ENCODE results near the gene TWSG1. TPM values are rescaled to one million over a fixed set of nuclear protein-coding genes. Genes with fewer than 3 reads are reported as not detected.

Gene TWSG1
- total RNA-seq (2022; extraction: Qiagen RNA extraction; ENCODE audit: low read depth) = 13.3 to 18.1 TPM (median 16.7 TPM) in 5 replicates

DNA sequence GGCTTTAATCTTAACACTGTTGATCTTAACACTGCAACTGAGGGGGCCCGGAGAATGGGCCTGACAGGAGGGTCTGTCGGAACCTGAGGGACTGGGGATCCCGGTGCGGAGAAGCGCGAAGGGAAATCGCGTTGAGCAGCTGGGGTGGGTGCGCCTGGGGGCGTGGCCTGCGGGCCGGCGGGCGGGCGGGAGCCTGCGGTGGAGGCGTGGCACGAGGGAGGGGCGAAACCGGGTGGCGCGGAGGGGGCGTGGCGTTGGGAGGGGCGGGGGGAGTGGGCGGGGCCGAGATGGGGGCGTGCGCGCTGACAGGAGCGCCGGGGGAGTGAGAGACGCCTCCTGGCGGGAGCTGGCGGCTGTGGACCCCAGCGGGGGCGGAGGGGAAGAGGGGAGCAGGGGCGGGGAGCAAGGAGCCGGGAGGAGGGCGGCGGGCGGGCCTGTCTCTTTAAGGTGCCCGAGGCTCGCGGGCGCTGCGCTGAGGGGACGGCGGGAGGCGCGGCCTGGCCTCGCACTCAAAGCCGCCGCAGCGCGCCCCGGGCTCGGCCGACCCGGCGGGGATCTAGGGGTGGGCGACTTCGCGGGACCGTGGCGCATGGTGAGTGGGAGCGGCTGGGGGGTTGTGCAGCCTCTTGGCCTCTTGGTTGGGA lies at the start of gene TWSG1:
TSS of gene TWSG1 (plus strand) at position 445 of the 644 bp plus-strand sequence. CDS start 2,457 bp downstream, outside the sequence.

Other genes with a start within 250 kb of the TWSG1 start
- gene NDUFV2, start 232.1 kb upstream of the TWSG1 start, total RNA-seq (2022; extraction: Qiagen RNA extraction; ENCODE audit: low read depth) = 117 to 126 TPM (median 124 TPM) in 5 replicates
- 3.1 to 4.9 TPM (median 3.9 TPM) in 5 replicates for gene ANKRD12, start 198.0 kb upstream of the TWSG1 start, total RNA-seq (2022; extraction: Qiagen RNA extraction; ENCODE audit: low read depth)
- gene RALBP1, start 140.7 kb downstream of the TWSG1 start, total RNA-seq (2022; extraction: Qiagen RNA extraction; ENCODE audit: low read depth) = 25.3 to 29.3 TPM (median 28.4 TPM) in 5 replicates

All from A549 treated with CpdA at 1 μM for 4 hours (cell line).